WTC11 (cell line): ENCODE results near the gene ARL4A.

Source experiments
- CTCF ChIP-seq: fragments of 200-600 bp; IDR thresholded peaks from 2 replicates; pipeline ENCODE4 v1.8.0; 2022; ENCODE audit warnings: antibody characterized with exemption
- HMGXB4 ChIP-seq: sonication (generic); formaldehyde crosslinking; IDR thresholded peaks from 2 replicates; pipeline ENCODE4 v1.8.1; 2023; ENCODE audit warnings: mild to moderate bottlenecking, moderate library complexity, missing genetic modification reagents
- TP53 ChIP-seq: sonication (generic); formaldehyde crosslinking; IDR thresholded peaks from 2 replicates; pipeline ENCODE4 v1.8.1; 2023; ENCODE audit warnings: mild to moderate bottlenecking, missing genetic modification reagents

GRCh38 chr7:12714379-12714737, 26.9 kb downstream of the ARL4A start:
- TF ChIP-seq TP53 (CRISPR knock-in tag) = no peak
- TF ChIP-seq HMGXB4 = no peak
- no peak for TF ChIP-seq CTCF
